ENCODE data around the gene MPRIP. TPM values are rescaled to one million over a fixed set of nuclear protein-coding genes. Genes with fewer than 3 reads are reported as not detected.

MPRIP gene
- total RNA-seq, 1 experiment from 2014 or later = 140 TPM

GRCh38 chr17:17021194-17021863 lies 20.9 kb upstream of the MPRIP start:
- H3K27me3 Mint-ChIP-seq (ENCODE audit: low read depth) = peaks cover 2% of the 10 kb centered on the region; the same call in 1 of the 2 replicates
- peaks cover 8% of the 10 kb centered on the region for H3K4me1 Mint-ChIP-seq
- H3K9me3 Mint-ChIP-seq = peaks cover 5% of the 10 kb centered on the region
- no peak overlapping the region for H3K4me3 Mint-ChIP-seq
- H3K36me3 Mint-ChIP-seq = no peaks in the 10 kb centered on the region
- TF ChIP-seq IRF2 (CRISPR knock-in tag; IDR thresholded peaks at IDR 0.05; ENCODE audit: borderline replicate concordance, low read depth) (no peak), TEAD4 (CRISPR knock-in tag; IDR thresholded peaks at IDR 0.05) (no peak), PRRX2 (CRISPR knock-in tag; IDR thresholded peaks at IDR 0.05) (no peak), NFE2L1 (CRISPR knock-in tag; IDR thresholded peaks at IDR 0.05) (no peak), HMGA2 (CRISPR knock-in tag; IDR thresholded peaks at IDR 0.05) (no peak), ATF2 (CRISPR knock-in tag; IDR thresholded peaks at IDR 0.05; ENCODE audit: borderline replicate concordance, low read depth) (no peak), CREM (CRISPR knock-in tag; IDR thresholded peaks at IDR 0.05) (no peak), ZNF219 (CRISPR knock-in tag; IDR thresholded peaks at IDR 0.05; ENCODE audit: borderline replicate concordance) (no peak), EMX1 (CRISPR knock-in tag; IDR thresholded peaks at IDR 0.05) (no peak), SP1 (CRISPR knock-in tag; conservative IDR thresholded peaks at IDR 0.05) (no peak), STAT6 (CRISPR knock-in tag; conservative IDR thresholded peaks at IDR 0.05; ENCODE audit: low read depth) (no peak), NR2C2 (CRISPR knock-in tag; IDR thresholded peaks at IDR 0.05) (no peak), ZNF317 (CRISPR knock-in tag; IDR thresholded peaks at IDR 0.05; ENCODE audit: borderline replicate concordance, low read depth) (no peak), CBFB (CRISPR knock-in tag; IDR thresholded peaks at IDR 0.05; ENCODE audit: low read depth) (no peak), TP53 (CRISPR knock-in tag; IDR thresholded peaks at IDR 0.05) (no peak), ZNF416 (CRISPR knock-in tag; IDR thresholded peaks at IDR 0.05) (no peak), FOXP1 (CRISPR knock-in tag; IDR thresholded peaks at IDR 0.05; ENCODE audit: borderline replicate concordance) (no peak)
- TF ChIP-seq, protein P1, sequence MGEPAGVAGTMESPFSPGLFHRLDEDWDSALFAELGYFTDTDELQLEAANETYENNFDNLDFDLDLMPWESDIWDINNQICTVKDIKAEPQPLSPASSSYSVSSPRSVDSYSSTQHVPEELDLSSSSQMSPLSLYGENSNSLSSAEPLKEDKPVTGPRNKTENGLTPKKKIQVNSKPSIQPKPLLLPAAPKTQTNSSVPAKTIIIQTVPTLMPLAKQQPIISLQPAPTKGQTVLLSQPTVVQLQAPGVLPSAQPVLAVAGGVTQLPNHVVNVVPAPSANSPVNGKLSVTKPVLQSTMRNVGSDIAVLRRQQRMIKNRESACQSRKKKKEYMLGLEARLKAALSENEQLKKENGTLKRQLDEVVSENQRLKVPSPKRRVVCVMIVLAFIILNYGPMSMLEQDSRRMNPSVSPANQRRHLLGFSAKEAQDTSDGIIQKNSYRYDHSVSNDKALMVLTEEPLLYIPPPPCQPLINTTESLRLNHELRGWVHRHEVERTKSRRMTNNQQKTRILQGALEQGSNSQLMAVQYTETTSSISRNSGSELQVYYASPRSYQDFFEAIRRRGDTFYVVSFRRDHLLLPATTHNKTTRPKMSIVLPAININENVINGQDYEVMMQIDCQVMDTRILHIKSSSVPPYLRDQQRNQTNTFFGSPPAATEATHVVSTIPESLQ (CRISPR knock-in tag; IDR thresholded peaks at IDR 0.05) = no peak
- TF ChIP-seq, protein P2, sequence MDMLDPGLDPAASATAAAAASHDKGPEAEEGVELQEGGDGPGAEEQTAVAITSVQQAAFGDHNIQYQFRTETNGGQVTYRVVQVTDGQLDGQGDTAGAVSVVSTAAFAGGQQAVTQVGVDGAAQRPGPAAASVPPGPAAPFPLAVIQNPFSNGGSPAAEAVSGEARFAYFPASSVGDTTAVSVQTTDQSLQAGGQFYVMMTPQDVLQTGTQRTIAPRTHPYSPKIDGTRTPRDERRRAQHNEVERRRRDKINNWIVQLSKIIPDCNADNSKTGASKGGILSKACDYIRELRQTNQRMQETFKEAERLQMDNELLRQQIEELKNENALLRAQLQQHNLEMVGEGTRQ (CRISPR knock-in tag; IDR thresholded peaks at IDR 0.05) = no peak
- CTCF ChIA-PET = interaction anchor here (1.1 to 1.9 kb wide), 3 partner anchors 30 to 126 kb away, joined by 4 to 7 read pairs (median 5); no protein-coding TSS in a partner anchor
- no peak overlapping the region for H3K27ac Mint-ChIP-seq
- no peak for ATAC-seq
- POLR2A ChIA-PET = interaction anchor here (0.5 to 1.2 kb wide), 2 partner anchors 8 to 599 kb away, joined by 3 to 4 read pairs; no protein-coding TSS in a partner anchor
- DNase-seq (ENCODE audit: low spot score) = no peak

GRCh38 chr17:17022011-17022410 lies 20.2 kb upstream of the MPRIP start:
- DNase-seq (ENCODE audit: low spot score) (no peak), ATAC-seq (no peak)
- ChIA-PET CTCF (interaction anchor here (1.1 to 1.9 kb wide), 3 partner anchors 30 to 125 kb away, joined by 4 to 7 read pairs (median 5); no protein-coding TSS in a partner anchor), POLR2A (interaction anchor here (0.5 to 1.2 kb wide), 2 partner anchors 9 to 45 kb away, joined by 3 read pairs; no protein-coding TSS in a partner anchor)
- Mint-ChIP-seq H3K27ac (no peak overlapping the region), H3K36me3 (no peaks in the 10 kb centered on the region), H3K4me1 (peaks cover 8% of the 10 kb centered on the region), H3K9me3 (no peaks in the 10 kb centered on the region), H3K4me3 (no peak overlapping the region), H3K27me3 (ENCODE audit: low read depth) (peaks cover 2% of the 10 kb centered on the region; the same call in 1 of the 2 replicates)
- TF ChIP-seq, protein P1 (CRISPR knock-in tag; IDR thresholded peaks at IDR 0.05) = no peak
- TF ChIP-seq GRHL2 (CRISPR knock-in tag; IDR thresholded peaks at IDR 0.05; ENCODE audit: insufficient replicate concordance, severe bottlenecking) (no peak), HMGA2 (CRISPR knock-in tag; IDR thresholded peaks at IDR 0.05) (no peak), ZNF425 (CRISPR knock-in tag; conservative IDR thresholded peaks at IDR 0.05) (no peak), ELF4 (CRISPR knock-in tag; IDR thresholded peaks at IDR 0.05; ENCODE audit: low read depth) (no peak)
